ENCODE data around the gene CENPO.

- no peak for TF ChIP-seq CTCF (IDR thresholded peaks at IDR 0.05)
- no peak for TF ChIP-seq POLR2AphosphoS5 (IDR thresholded peaks at IDR 0.05)
- TF ChIP-seq POLR2A (IDR thresholded peaks at IDR 0.05), result no peak
Measured at GRCh38 chr2:24842081-24843050, 49.1 kb downstream of the CENPO start.

Measured in prostate gland (tissue), 2 donors.